T-helper 1 cell treated with Interleukin-12 subunit alpha and Interleukin-12 subunit beta and Interleukin-4 antibody, amounts not matched to agents 30 ng/mL and 1 ng/mL, for 36 hours (primary cell): ENCODE data around the gene JPT2. TPM values are rescaled to one million over a fixed set of nuclear protein-coding genes. Genes with fewer than 3 reads are reported as not detected.

Source experiments
- intact Hi-C: fragments of 100-400 bp; cut with micrococcal nuclease; formaldehyde crosslinking; loops from one replicate; pipeline ENCODE4 v1.15.1; 2024
- total RNA-seq: library from RNA; stranded (reverse); gene quantifications from 2 replicates; pipeline ENCODE4 v1.2.3, GENCODE V29; 2022

Gene JPT2
- total RNA-seq, 1 donor from 2014 or later: 66.8 TPM

- intact Hi-C loops: no loop called here
Observed at GRCh38 chr16:1749152-1750117, 71.4 kb downstream of the JPT2 start.

Other genes with a start within 250 kb of the JPT2 start
- gene PERCC1, start 247.2 kb upstream of the JPT2 start, total RNA-seq: not detected in 2 replicates
- 1.8 and 3.2 TPM in 2 replicates for gene CCDC154, start 233.7 kb upstream of the JPT2 start, total RNA-seq
- gene CLCN7, start 203.3 kb upstream of the JPT2 start, total RNA-seq: 80.8 and 81.0 TPM in 2 replicates
- gene PTX4, start 189.3 kb upstream of the JPT2 start, total RNA-seq: not detected in 2 replicates
- gene TELO2, start 184.9 kb upstream of the JPT2 start, total RNA-seq: 55.7 and 56.6 TPM in 2 replicates
- 49.2 and 49.9 TPM in 2 replicates for gene TMEM204, start 144.6 kb upstream of the JPT2 start, total RNA-seq
- 6.7 and 8.7 TPM in 2 replicates for gene IFT140, start 66.2 kb upstream of the JPT2 start, total RNA-seq
- 36.9 and 37.8 TPM in 2 replicates for gene CRAMP1, start 65.9 kb upstream of the JPT2 start, total RNA-seq
- gene MAPK8IP3, start 27.9 kb downstream of the JPT2 start, total RNA-seq: 122 and 123 TPM in 2 replicates
- gene NME3, start 93.3 kb downstream of the JPT2 start, total RNA-seq: 52.0 and 56.9 TPM in 2 replicates
- 39.9 and 44.4 TPM in 2 replicates for gene EME2, start 94.5 kb downstream of the JPT2 start, total RNA-seq
- 112 and 118 TPM in 2 replicates for gene MRPS34, start 94.9 kb downstream of the JPT2 start, total RNA-seq
- 37.3 TPM in 2 replicates for gene SPSB3, start 104.3 kb downstream of the JPT2 start, total RNA-seq
- 52.9 and 53.7 TPM in 2 replicates for gene NUBP2, start 104.7 kb downstream of the JPT2 start, total RNA-seq
- 0.22 TPM in 2 replicates for gene IGFALS, start 115.4 kb downstream of the JPT2 start, total RNA-seq
- 50.5 and 50.9 TPM in 2 replicates for gene HAGH, start 148.5 kb downstream of the JPT2 start, total RNA-seq
- 10.1 and 12.4 TPM in 2 replicates for gene FAHD1, start 148.9 kb downstream of the JPT2 start, total RNA-seq
- not detected in 2 replicates for gene MEIOB, start 193.9 kb downstream of the JPT2 start, total RNA-seq
- gene HS3ST6, start 240.1 kb downstream of the JPT2 start, total RNA-seq: not detected in 2 replicates